Naive thymus-derived CD8-positive, alpha-beta T cell (primary cell): ENCODE results near the gene AFP. TPM values are rescaled to one million over a fixed set of nuclear protein-coding genes. Genes with fewer than 3 reads are reported as not detected.

Experiments
- ATAC-seq, 2 donors: fragments of 150-1000 bp; cut with Tn5 transposase in 1 of 2; sonication (Bioruptor Pico), chemical (Tn5 transposase) in 1 of 2; 1 replicate in 1 of 2; 2 replicates in 1 of 2; pipeline ENCODE4 v1.10.0; 2021; ENCODE audit warnings: mild to moderate bottlenecking in 2 of 2, moderate library complexity in 2 of 2
- POLR2A ChIA-PET: fragments of 350-600 bp; sonication (Branson Sonifier 250); formaldehyde crosslinking; loops from one replicate; lab custom pipeline; 2021; ENCODE audit warnings: antibody characterized with exemption; lab: Charles Lee
- DNase-seq, 10 donors: peaks; one replicate each; pipeline versions ENCODE4 v3.0.0 to v3.0.0-alpha.2; 2020 to 2022
- H3K27ac Mint-ChIP-seq, 10 donors: one replicate each; pipeline ENCODE4 v1.8.0; 2020 to 2022; ENCODE audit warnings: mild to moderate bottlenecking in 10 of 10, mixed read lengths in 10 of 10, moderate library complexity in 4 of 10, inconsistent platforms in 1 of 10
- H3K27me3 Mint-ChIP-seq, 5 donors: one replicate each; pipeline ENCODE4 v1.8.0; 2021 to 2022; ENCODE audit warnings: mixed read lengths in 5 of 5
- H3K36me3 Mint-ChIP-seq, 3 donors: one replicate each; pipeline ENCODE4 v1.8.0; 2020 to 2022; ENCODE audit warnings: mixed read lengths in 3 of 3, mild to moderate bottlenecking in 2 of 3, inconsistent platforms in 1 of 3
- H3K4me1 Mint-ChIP-seq, 4 donors: one replicate each; pipeline ENCODE4 v1.8.0; 2021 to 2022; ENCODE audit warnings: mixed read lengths in 4 of 4
- H3K4me3 Mint-ChIP-seq, 10 donors: one replicate each; pipeline ENCODE4 v1.8.0; 2020 to 2022; ENCODE audit warnings: mild to moderate bottlenecking in 10 of 10, mixed read lengths in 10 of 10, moderate library complexity in 6 of 10, inconsistent platforms in 1 of 10
- H3K9me3 Mint-ChIP-seq, 9 donors: one replicate each; pipeline ENCODE4 v1.8.0; 2020 to 2022; ENCODE audit warnings: mixed read lengths in 9 of 9, mild to moderate bottlenecking in 3 of 9, inconsistent platforms in 1 of 9, moderate library complexity in 1 of 9
- polyA plus RNA-seq, 3 donors: library from polyadenylated mRNA; unstranded; fragments of 300-500 nt; fragmentation: Illumina TruSeq; gene quantifications; one replicate each; pipeline ENCODE4 v1.2.3, GENCODE V29; 2021
- total RNA-seq, 8 experiments: library from RNA in 2 of 8; stranded (reverse) in 2 of 8; gene quantifications; one replicate each; pipeline ENCODE4 v1.2.3 and lab custom pipeline; 2021 to 2026

The AFP gene
- total and polyA plus RNA-seq, 5 experiments from 2014 or later, result not detected

- DNase-seq (no peak), ATAC-seq (no peak)
- H3K4me1 Mint-ChIP-seq, result no peaks in the 10 kb centered on the region
- H3K27ac Mint-ChIP-seq, result no peak overlapping the region
- H3K36me3 Mint-ChIP-seq, result no peaks in the 10 kb centered on the region
- H3K4me3 Mint-ChIP-seq, result no peak overlapping the region
- H3K27me3 Mint-ChIP-seq, result peaks cover 0 to 3% (median 1%) of the 10 kb centered on the region in 5 donors
- peaks cover 0 to 2% (median 0%) of the 10 kb centered on the region in 9 donors for H3K9me3 Mint-ChIP-seq
- POLR2A ChIA-PET, result no interaction called here
Measured at GRCh38 chr4:73418677-73419076, 17.3 kb upstream of the AFP start.

- Mint-ChIP-seq H3K4me3 (no peak overlapping the region), H3K27me3 (peaks cover 0 to 3% (median 1%) of the 10 kb centered on the region in 5 donors), H3K27ac (no peak overlapping the region), H3K4me1 (no peaks in the 10 kb centered on the region), H3K36me3 (no peaks in the 10 kb centered on the region), H3K9me3 (peaks cover 0 to 2% (median 0%) of the 10 kb centered on the region in 9 donors)
- ATAC-seq (no peak), DNase-seq (no peak)
- POLR2A ChIA-PET, result no interaction called here
Measured at GRCh38 chr4:73419106-73420038, 16.6 kb upstream of the AFP start.

- Mint-ChIP-seq H3K4me3 (no peak overlapping the region), H3K9me3 (peaks cover 0 to 2% (median 0%) of the 10 kb centered on the region in 9 donors), H3K27me3 (peaks cover 0 to 3% (median 1%) of the 10 kb centered on the region in 5 donors), H3K36me3 (no peaks in the 10 kb centered on the region), H3K27ac (no peak overlapping the region), H3K4me1 (no peaks in the 10 kb centered on the region)
- no peak for DNase-seq
- POLR2A ChIA-PET, result no interaction called here
- ATAC-seq, result no peak
Measured at GRCh38 chr4:73420615-73421014, 15.4 kb upstream of the AFP start.

GRCh38 chr4:73421708-73422457 lies 14.1 kb upstream of the AFP start:
- no peak overlapping the region for H3K27ac Mint-ChIP-seq
- no peaks in the 10 kb centered on the region for H3K36me3 Mint-ChIP-seq
- H3K4me1 Mint-ChIP-seq, result no peaks in the 10 kb centered on the region
- H3K4me3 Mint-ChIP-seq, result no peak overlapping the region
- DNase-seq (no peak), ATAC-seq (no peak)
- H3K27me3 Mint-ChIP-seq, result peaks cover 0 to 6% (median 2%) of the 10 kb centered on the region in 5 donors
- POLR2A ChIA-PET, result no interaction called here
- H3K9me3 Mint-ChIP-seq, result peaks cover 0 to 2% (median 0%) of the 10 kb centered on the region in 9 donors

- H3K9me3 Mint-ChIP-seq, result peaks cover 0 to 2% (median 0%) of the 10 kb centered on the region in 9 donors
- POLR2A ChIA-PET, result no interaction called here
- no peak overlapping the region for H3K4me3 Mint-ChIP-seq
- peaks cover 0 to 7% (median 2%) of the 10 kb centered on the region in 5 donors for H3K27me3 Mint-ChIP-seq
- H3K4me1 Mint-ChIP-seq, result no peaks in the 10 kb centered on the region
- no peaks in the 10 kb centered on the region for H3K36me3 Mint-ChIP-seq
- DNase-seq, result no peak
- H3K27ac Mint-ChIP-seq, result no peak overlapping the region
- no peak for ATAC-seq
Measured at GRCh38 chr4:73422458-73422752, 13.6 kb upstream of the AFP start.

- DNase-seq (no peak), ATAC-seq (no peak)
- Mint-ChIP-seq H3K27me3 (peaks cover 0 to 7% (median 3%) of the 10 kb centered on the region in 5 donors), H3K27ac (no peak overlapping the region), H3K9me3 (peaks cover 0 to 2% (median 0%) of the 10 kb centered on the region in 9 donors), H3K4me3 (no peak overlapping the region), H3K36me3 (no peaks in the 10 kb centered on the region), H3K4me1 (no peaks in the 10 kb centered on the region)
- POLR2A ChIA-PET, result no interaction called here
Measured at GRCh38 chr4:73423184-73423583, 12.8 kb upstream of the AFP start.

- peaks cover 0 to 9% (median 3%) of the 10 kb centered on the region in 5 donors for H3K27me3 Mint-ChIP-seq
- POLR2A ChIA-PET, result no interaction called here
- H3K27ac Mint-ChIP-seq, result no peak overlapping the region
- DNase-seq (no peak), ATAC-seq (no peak)
- H3K36me3 Mint-ChIP-seq, result no peaks in the 10 kb centered on the region
- no peaks in the 10 kb centered on the region for H3K4me1 Mint-ChIP-seq
- peaks cover 0 to 2% (median 0%) of the 10 kb centered on the region in 9 donors for H3K9me3 Mint-ChIP-seq
- H3K4me3 Mint-ChIP-seq, result no peak overlapping the region
Measured at GRCh38 chr4:73426666-73427065, 9.4 kb upstream of the AFP start.

- ATAC-seq, result no peak
- POLR2A ChIA-PET, result no interaction called here
- H3K9me3 Mint-ChIP-seq, result no peaks in the 10 kb centered on the region
- no peaks in the 10 kb centered on the region for H3K4me1 Mint-ChIP-seq
- H3K4me3 Mint-ChIP-seq, result no peak overlapping the region
- peaks cover 0 to 13% (median 3%) of the 10 kb centered on the region in 5 donors for H3K27me3 Mint-ChIP-seq
- no peaks in the 10 kb centered on the region for H3K36me3 Mint-ChIP-seq
- H3K27ac Mint-ChIP-seq, result no peak overlapping the region
- no peak for DNase-seq
Measured at GRCh38 chr4:73429118-73429517, 6.9 kb upstream of the AFP start.

- no peaks in the 10 kb centered on the region for H3K9me3 Mint-ChIP-seq
- no peaks in the 10 kb centered on the region for H3K36me3 Mint-ChIP-seq
- H3K4me3 Mint-ChIP-seq, result no peak overlapping the region
- ATAC-seq (no peak), DNase-seq (no peak)
- no peak overlapping the region for H3K27ac Mint-ChIP-seq
- H3K4me1 Mint-ChIP-seq, result no peaks in the 10 kb centered on the region
- POLR2A ChIA-PET, result no interaction called here
- H3K27me3 Mint-ChIP-seq, result peaks cover 0 to 13% (median 5%) of the 10 kb centered on the region in 5 donors
Measured at GRCh38 chr4:73429826-73430587, 6.0 kb upstream of the AFP start.

- ATAC-seq, result no peak
- POLR2A ChIA-PET, result no interaction called here
- Mint-ChIP-seq H3K36me3 (no peaks in the 10 kb centered on the region), H3K4me3 (no peak overlapping the region), H3K27me3 (peaks cover 0 to 11% (median 3%) of the 10 kb centered on the region in 5 donors), H3K27ac (no peak overlapping the region), H3K9me3 (no peaks in the 10 kb centered on the region), H3K4me1 (no peaks in the 10 kb centered on the region)
- no peak for DNase-seq
Measured at GRCh38 chr4:73431813-73432168, 4.2 kb upstream of the AFP start.

GRCh38 chr4:73432169-73433000 lies 3.6 kb upstream of the AFP start:
- Mint-ChIP-seq H3K27me3 (peaks cover 0 to 9% (median 3%) of the 10 kb centered on the region in 5 donors), H3K9me3 (no peaks in the 10 kb centered on the region), H3K4me1 (no peaks in the 10 kb centered on the region), H3K36me3 (no peaks in the 10 kb centered on the region), H3K27ac (no peak overlapping the region), H3K4me3 (no peak overlapping the region)
- DNase-seq (no peak), ATAC-seq (no peak)
- POLR2A ChIA-PET, result no interaction called here

- DNase-seq (no peak), ATAC-seq (no peak)
- Mint-ChIP-seq H3K27ac (no peak overlapping the region), H3K4me1 (no peaks in the 10 kb centered on the region), H3K36me3 (no peaks in the 10 kb centered on the region), H3K27me3 (peaks cover 0 to 12% (median 3%) of the 10 kb centered on the region in 5 donors), H3K4me3 (no peak overlapping the region), H3K9me3 (no peaks in the 10 kb centered on the region)
- POLR2A ChIA-PET, result no interaction called here
Measured at GRCh38 chr4:73433140-73433539, 2.9 kb upstream of the AFP start.
